ENCODE data around the gene MTF1. TPM values are rescaled to one million over a fixed set of nuclear protein-coding genes. Genes with fewer than 3 reads are reported as not detected.

Gene MTF1
- polyA plus RNA-seq, 1 experiment: 8.6 TPM

DNA sequence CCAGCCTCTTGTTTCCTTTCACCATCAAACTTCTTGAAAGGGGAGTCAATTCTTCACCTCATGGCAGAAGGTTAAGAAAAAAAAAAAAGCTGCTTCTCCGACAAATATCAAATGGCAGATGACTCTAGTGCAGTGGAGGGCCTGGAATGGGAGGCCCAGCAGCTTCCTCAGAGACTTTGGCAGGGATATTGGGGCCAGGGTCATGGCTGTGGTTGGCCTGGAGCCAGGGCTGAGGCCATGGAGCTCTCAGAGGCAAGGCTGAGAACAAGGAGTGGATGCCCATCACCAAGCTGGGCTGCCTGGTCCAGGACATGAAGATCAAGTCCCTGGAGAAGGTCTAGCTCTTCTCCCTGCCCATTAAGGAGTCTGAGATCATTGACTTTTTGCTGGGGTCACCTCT is 18.7 kb downstream of the MTF1 start:
- DNase-seq (ENCODE audit: low read depth, low spot score): no peak
- POLR2A ChIA-PET: no interaction called here
- CTCF ChIA-PET: interaction anchor here (0.9 kb wide), 1 partner anchor 19 kb away, joined by 4 read pairs; the partner anchor contains the start of gene MTF1
- no peaks in the 10 kb centered on the region for H3K27me3 ChIP-seq (ENCODE audit: control insufficient read depth, insufficient read depth, low read length)
- no peak overlapping the region for H3K4me3 ChIP-seq (ENCODE audit: low read depth, low read length)
- no peak overlapping the region for H3K27ac ChIP-seq (ENCODE audit: low read depth, low read length)
- no peaks in the 10 kb centered on the region for H3K9me3 ChIP-seq (ENCODE audit: control insufficient read depth, insufficient read depth, low read length)
- no peak for TF ChIP-seq CTCF (IDR thresholded peaks at IDR 0.05; ENCODE audit: low read depth, low read length)

DNA sequence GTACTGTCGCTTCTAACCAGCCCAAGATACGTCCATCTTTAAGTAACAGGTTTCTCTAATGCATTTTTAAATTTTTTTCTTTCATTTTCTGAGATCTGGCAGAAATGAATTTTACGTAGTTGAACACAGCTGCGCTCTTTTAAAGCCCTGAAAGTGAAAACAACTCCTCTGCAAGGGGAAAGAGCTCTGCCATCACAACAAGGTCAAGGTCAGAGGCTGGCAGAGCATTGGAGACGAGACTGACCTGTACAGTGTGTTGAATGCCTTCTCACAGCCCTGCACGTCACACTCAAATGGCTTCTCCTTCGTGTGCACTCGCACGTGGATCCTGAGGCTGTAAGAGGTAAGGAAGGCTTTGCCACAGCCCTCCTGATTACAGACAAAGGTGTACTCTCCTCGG is 19.7 kb downstream of the MTF1 start:
- POLR2A ChIA-PET: no interaction called here
- H3K27me3 ChIP-seq (ENCODE audit: control insufficient read depth, insufficient read depth, low read length): no peaks in the 10 kb centered on the region
- H3K9me3 ChIP-seq (ENCODE audit: control insufficient read depth, insufficient read depth, low read length): no peaks in the 10 kb centered on the region
- no peak for TF ChIP-seq CTCF (IDR thresholded peaks at IDR 0.05; ENCODE audit: low read depth, low read length)
- CTCF ChIA-PET: interaction anchor here (2.3 kb wide), 1 partner anchor 20 kb away, joined by 14 read pairs; the partner anchor contains the start of gene MTF1
- no peak overlapping the region for H3K4me3 ChIP-seq (ENCODE audit: low read depth, low read length)
- DNase-seq (ENCODE audit: low read depth, low spot score): no peak
- no peak overlapping the region for H3K27ac ChIP-seq (ENCODE audit: low read depth, low read length)

DNA sequence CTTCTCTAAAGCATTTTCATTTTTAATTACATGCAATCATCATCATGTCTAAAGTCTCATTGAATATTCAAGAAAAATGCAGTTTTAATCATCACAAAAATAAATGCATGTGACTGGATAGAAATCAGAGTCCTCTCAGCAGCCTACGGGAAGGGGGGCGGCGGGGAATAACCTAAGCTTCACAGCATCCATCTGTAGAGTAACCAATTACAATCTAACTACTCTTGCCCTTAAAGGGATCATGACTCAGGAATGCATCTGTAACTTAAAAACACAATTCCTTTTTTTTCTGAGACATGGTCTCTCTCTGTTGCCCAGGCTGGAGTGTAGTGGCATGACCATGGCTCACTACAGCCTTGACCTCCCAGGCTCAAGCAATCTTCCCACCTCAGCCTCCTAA is 22.6 kb downstream of the MTF1 start:
- CTCF ChIA-PET: interaction anchor here (0.7 to 4.3 kb wide), 2 partner anchors 19 to 23 kb away, joined by 3 to 25 read pairs; no protein-coding TSS in a partner anchor
- Histone ChIP-seq H3K4me3 (ENCODE audit: low read depth, low read length) (no peak overlapping the region), H3K27ac (ENCODE audit: low read depth, low read length) (no peak overlapping the region), H3K27me3 (ENCODE audit: control insufficient read depth, insufficient read depth, low read length) (no peaks in the 10 kb centered on the region), H3K9me3 (ENCODE audit: control insufficient read depth, insufficient read depth, low read length) (no peaks in the 10 kb centered on the region)
- no peak for TF ChIP-seq CTCF (IDR thresholded peaks at IDR 0.05; ENCODE audit: low read depth, low read length)
- no peak for DNase-seq (ENCODE audit: low read depth, low spot score)
- POLR2A ChIA-PET: interaction anchor here (0.8 to 0.9 kb wide), 2 partner anchors 29 to 95 kb away, joined by 3 to 7 read pairs; partner anchors contain the start of genes C1orf122 and YRDC

GRCh38 chr1:37831809-37832208 is 27.6 kb downstream of the MTF1 start:
- ChIA-PET POLR2A (no interaction called here), CTCF (interaction anchor here (0.9 to 1.4 kb wide), 2 partner anchors 27 to 28 kb away, joined by 5 to 11 read pairs; partner anchors contain the start of gene MTF1)
- H3K4me3 ChIP-seq (ENCODE audit: low read depth, low read length): no peak overlapping the region
- TF ChIP-seq CTCF (IDR thresholded peaks at IDR 0.05; ENCODE audit: low read depth, low read length): no peak
- no peaks in the 10 kb centered on the region for H3K9me3 ChIP-seq (ENCODE audit: control insufficient read depth, insufficient read depth, low read length)
- DNase-seq (ENCODE audit: low read depth, low spot score): no peak
- no peak overlapping the region for H3K27ac ChIP-seq (ENCODE audit: low read depth, low read length)
- no peaks in the 10 kb centered on the region for H3K27me3 ChIP-seq (ENCODE audit: control insufficient read depth, insufficient read depth, low read length)

GRCh38 chr1:37831109-37831508 is 28.3 kb downstream of the MTF1 start:
- H3K9me3 ChIP-seq (ENCODE audit: control insufficient read depth, insufficient read depth, low read length): no peaks in the 10 kb centered on the region
- TF ChIP-seq CTCF (IDR thresholded peaks at IDR 0.05; ENCODE audit: low read depth, low read length): no peak
- no peaks in the 10 kb centered on the region for H3K27me3 ChIP-seq (ENCODE audit: control insufficient read depth, insufficient read depth, low read length)
- H3K27ac ChIP-seq (ENCODE audit: low read depth, low read length): no peak overlapping the region
- POLR2A ChIA-PET: no interaction called here
- DNase-seq (ENCODE audit: low read depth, low spot score): no peak
- CTCF ChIA-PET: interaction anchor here (0.9 to 1.4 kb wide), 2 partner anchors 27 to 29 kb away, joined by 5 to 11 read pairs; partner anchors contain the start of gene MTF1
- no peak overlapping the region for H3K4me3 ChIP-seq (ENCODE audit: low read depth, low read length)

Data from AG04450 (cell line).